Stimulated activated CD4-positive, alpha-beta T cell treated with anti-CD3 and anti-CD28 coated beads, Interleukin-15, amount 100 ng/mL, for 24 hours (primary cell): Measurements from ENCODE around the gene LCE4A.

Experiments
- DNase-seq: peaks from one replicate; pipeline ENCODE4 v3.0.0-alpha.2; 2020

Gene LCE4A

DNA sequence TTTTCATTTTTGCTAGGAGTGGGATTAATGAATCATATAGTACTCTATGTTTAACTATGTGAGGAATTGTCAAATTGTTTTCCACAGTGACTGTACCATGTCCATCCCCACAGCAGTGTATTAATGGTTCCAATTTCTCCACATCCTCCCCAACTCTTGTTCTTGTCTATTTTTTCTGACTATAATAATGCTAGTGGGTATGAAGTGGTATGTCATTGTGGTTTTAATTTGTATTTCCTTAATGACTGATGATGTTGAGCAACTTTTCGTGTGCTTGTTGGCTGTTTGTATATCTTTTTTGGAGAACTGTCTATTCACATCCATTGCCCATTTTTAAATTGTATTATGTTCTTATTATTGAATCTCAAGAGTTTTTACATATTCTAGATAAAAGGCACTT, 39.9 kb downstream of the LCE4A start:
- no peak for DNase-seq

DNA sequence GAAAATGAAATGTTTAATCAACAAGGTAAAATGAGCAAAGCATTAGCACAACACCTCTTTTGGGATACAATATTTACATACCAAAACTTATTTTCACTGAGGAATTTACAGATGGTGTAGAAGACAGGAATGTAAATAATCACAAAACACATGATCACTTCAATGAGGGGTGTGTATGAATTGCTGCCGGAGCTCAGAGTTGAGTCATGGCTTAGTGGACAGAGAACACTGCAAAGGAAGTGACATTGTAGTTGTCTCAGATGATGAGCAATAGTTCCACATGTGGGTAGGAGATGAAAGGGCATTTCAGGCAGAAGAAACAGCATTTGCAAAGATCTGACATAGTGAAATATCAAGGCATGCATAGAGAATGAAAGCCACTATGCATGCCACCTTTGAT, 44.3 kb downstream of the LCE4A start:
- no peak for DNase-seq

DNA sequence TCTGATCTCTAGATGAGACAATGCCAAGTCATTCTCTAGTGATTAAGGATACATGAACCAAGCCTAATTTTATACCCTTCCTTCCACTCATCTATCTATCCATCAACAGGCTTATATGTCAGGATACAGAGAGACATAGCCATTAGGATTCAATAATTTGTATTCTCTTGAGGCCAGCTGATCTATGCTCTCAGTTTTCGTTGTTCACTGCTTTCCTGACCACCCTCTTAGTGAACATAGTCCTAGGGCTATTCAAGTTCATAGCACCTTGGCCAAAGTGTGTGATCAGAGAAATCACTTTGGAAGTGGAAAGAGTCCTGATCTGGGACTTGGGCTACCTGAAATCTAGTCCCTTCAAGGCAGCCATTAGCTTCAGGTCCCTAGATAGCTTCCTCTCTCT, 45.6 kb downstream of the LCE4A start:
- no peak for DNase-seq

DNA sequence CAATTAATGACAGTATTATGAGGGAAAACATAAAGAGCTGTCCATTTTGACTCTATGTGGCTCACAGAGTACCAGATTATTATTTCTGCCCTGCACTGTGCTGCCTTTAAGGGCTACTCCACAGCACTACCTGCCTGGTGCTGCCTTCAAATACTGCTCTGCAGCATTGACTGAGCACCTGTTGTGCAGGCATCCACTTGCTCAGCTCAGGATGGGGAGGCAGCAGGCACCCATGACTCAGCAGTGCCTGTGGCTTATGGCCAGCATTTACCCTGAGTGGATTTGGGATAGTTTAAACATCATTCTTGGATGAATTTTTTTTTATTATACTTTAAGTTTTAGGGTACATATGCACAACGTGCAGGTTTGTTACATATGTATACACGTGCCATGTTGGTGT, 48.9 kb downstream of the LCE4A start:
- no peak for DNase-seq

DNA sequence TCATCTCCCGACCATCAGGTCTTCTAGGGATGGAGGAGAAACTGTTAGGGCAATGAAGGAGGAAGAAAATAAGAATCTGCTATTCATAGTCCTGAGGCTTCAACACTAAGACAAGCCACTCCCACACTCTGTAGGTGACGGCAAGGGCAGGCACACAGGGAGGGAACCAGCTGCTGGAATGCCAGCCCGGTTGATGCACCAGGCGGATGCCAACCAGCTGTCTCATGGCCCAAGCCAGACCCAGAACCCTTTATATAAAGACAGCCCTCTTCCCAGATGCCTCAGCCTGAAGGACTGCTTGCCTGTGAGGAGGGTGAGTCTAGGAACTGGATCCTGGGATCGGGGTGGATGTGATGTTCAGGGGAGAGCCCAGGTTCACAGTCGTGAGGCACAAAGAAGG, 49.8 kb downstream of the LCE4A start, which contains the start of gene KPRP:
Gene KPRP, plus strand, starts transcription at position 279 of the 400 bp plus-strand sequence. CDS start 1,564 bp downstream, outside the sequence.
- no peak for DNase-seq

DNA sequence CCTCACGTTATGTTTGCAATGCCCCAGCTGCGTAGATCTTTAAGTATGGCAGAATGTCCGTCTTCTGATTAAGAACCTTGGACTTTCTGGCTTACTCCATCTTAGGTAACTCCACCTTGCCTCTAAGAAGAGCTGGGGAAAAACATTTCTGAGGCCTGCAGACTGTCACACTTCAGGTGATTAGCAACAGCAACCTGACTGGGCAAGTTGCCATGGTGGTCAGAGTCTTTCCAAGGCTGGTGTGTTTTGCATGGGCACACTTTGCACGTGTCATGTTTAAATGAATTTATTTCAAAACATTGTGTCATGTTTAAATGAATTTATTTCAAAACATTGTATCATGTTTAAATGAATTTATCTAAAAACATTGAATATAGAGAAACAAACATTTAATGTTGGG, 50.7 kb downstream of the LCE4A start:
- DNase-seq: no peak
